Trophoblast cell (in vitro differentiated cells and primary cell): ENCODE measurements around the gene PHLDB3. TPM values are rescaled to one million over a fixed set of nuclear protein-coding genes. Genes with fewer than 3 reads are reported as not detected.

ENCODE experiments used
- DNase-seq, 2 donors: peaks; one replicate each; pipeline ENCODE4 v3.0.0-alpha.2; 2016
- H2AFZ ChIP-seq: 2 replicates; pipeline ENCODE4 v1.6.1; 2013; ENCODE audit warnings: low read length, moderate library complexity, mild to moderate bottlenecking; ENCODE audit not compliant: insufficient read depth, poor library complexity
- H2AK5ac ChIP-seq: 2 replicates; pipeline ENCODE4 v1.6.1; 2013; ENCODE audit warnings: mild to moderate bottlenecking, low read length
- H2BK120ac ChIP-seq: 2 replicates; pipeline ENCODE4 v1.6.1; 2013; ENCODE audit warnings: low read length, mild to moderate bottlenecking, moderate library complexity; ENCODE audit not compliant: insufficient read depth, poor library complexity
- H2BK12ac ChIP-seq: 2 replicates; pipeline ENCODE4 v1.6.1; 2013; ENCODE audit warnings: mild to moderate bottlenecking, low read length, moderate library complexity
- H2BK5ac ChIP-seq: 2 replicates; pipeline ENCODE4 v1.6.1; 2013; ENCODE audit warnings: low read length, low read depth, moderate library complexity, mild to moderate bottlenecking; ENCODE audit not compliant: poor library complexity
- H3K14ac ChIP-seq: 2 replicates; pipeline ENCODE4 v1.6.1; 2013; ENCODE audit warnings: mild to moderate bottlenecking, low read length
- H3K18ac ChIP-seq: 2 replicates; pipeline ENCODE4 v1.6.1; 2013; ENCODE audit warnings: mild to moderate bottlenecking, low read length
- H3K23ac ChIP-seq: 2 replicates; pipeline ENCODE4 v1.6.1; 2013; ENCODE audit warnings: low read length
- H3K27ac ChIP-seq: 2 replicates; pipeline ENCODE4 v1.5.1; 2013; ENCODE audit warnings: low read depth, mild to moderate bottlenecking, inconsistent platforms, low read length, moderate library complexity
- H3K27me3 ChIP-seq: 2 replicates; pipeline ENCODE4 v1.6.1; 2013; ENCODE audit warnings: inconsistent platforms, mild to moderate bottlenecking, low read length, moderate library complexity; ENCODE audit not compliant: insufficient read depth
- H3K36me3 ChIP-seq, 2 experiments: 1 replicate in 1 of 2; 2 replicates in 1 of 2; pipeline ENCODE4 v1.6.1; 2013; ENCODE audit warnings: low read length in 2 of 2, mild to moderate bottlenecking in 2 of 2, moderate library complexity in 1 of 2; ENCODE audit not compliant: insufficient read depth in 2 of 2, control insufficient read depth in 1 of 2
- H3K4ac ChIP-seq: 2 replicates; pipeline ENCODE4 v1.6.1; 2013; ENCODE audit warnings: low read depth, mild to moderate bottlenecking, low read length, moderate library complexity
- H3K4me1 ChIP-seq, 2 experiments: 1 replicate in 1 of 2; 2 replicates in 1 of 2; pipeline ENCODE4 v1.6.1; 2013; ENCODE audit warnings: low read length in 2 of 2, mild to moderate bottlenecking in 2 of 2, moderate library complexity in 1 of 2; ENCODE audit not compliant: insufficient read depth in 2 of 2, control insufficient read depth in 1 of 2
- H3K4me2 ChIP-seq: 2 replicates; pipeline ENCODE4 v1.6.1; 2013; ENCODE audit warnings: inconsistent platforms, mild to moderate bottlenecking, low read length, moderate library complexity
- H3K4me3 ChIP-seq: 2 replicates; pipeline ENCODE4 v1.5.1; 2013; ENCODE audit warnings: mild to moderate bottlenecking, low read depth, low read length, inconsistent platforms
- H3K79me1 ChIP-seq: one replicate; pipeline ENCODE4 v1.6.1; 2013; ENCODE audit warnings: low read length
- H3K79me2 ChIP-seq: 2 replicates; pipeline ENCODE4 v1.6.1; 2013; ENCODE audit warnings: low read length, mild to moderate bottlenecking; ENCODE audit not compliant: control insufficient read depth, insufficient read depth, poor library complexity
- H3K9ac ChIP-seq: 2 replicates; pipeline ENCODE4 v1.6.1; 2013; ENCODE audit warnings: mild to moderate bottlenecking, low read length
- H3K9me3 ChIP-seq: 2 replicates; pipeline ENCODE4 v1.6.1; 2013; ENCODE audit warnings: low read depth, mild to moderate bottlenecking, control low read depth, inconsistent platforms, low read length; ENCODE audit not compliant: insufficient read depth
- H4K12ac ChIP-seq: 2 replicates; pipeline ENCODE4 v1.6.1; 2013; ENCODE audit warnings: low read depth, mild to moderate bottlenecking, low read length, moderate library complexity
- H4K8ac ChIP-seq: 2 replicates; pipeline ENCODE4 v1.6.1; 2013; ENCODE audit warnings: low read depth, mild to moderate bottlenecking, low read length, moderate library complexity
- H4K91ac ChIP-seq: one replicate; pipeline ENCODE4 v1.6.1; 2013; ENCODE audit warnings: low read depth, mild to moderate bottlenecking, low read length, moderate library complexity
- WGBS: extraction: QIAGEN DNeasy Blood & Tissue Kit; methylation state at CpG from one replicate; pipeline ENCODE4 v1.1.7; 2013; ENCODE audit warnings: missing lambda C conversion rate; ENCODE audit not compliant: insufficient read length, insufficient coverage; ENCODE audit errors: extremely low coverage; 5-methylcytosine and 5-hydroxymethylcytosine counted together
- polyA plus RNA-seq: library from polyadenylated mRNA; stranded (reverse); fragments of 200-250 nt; gene quantifications from 2 replicates; pipeline ENCODE4 v1.2.3, GENCODE V29; 2013

PHLDB3 gene
- 81.5 and 87.5 TPM in 2 replicates for polyA plus RNA-seq

- Histone ChIP-seq H3K27ac (peak within 1 kb of the TSS; percentile 45), H3K4me3 (peak within 1 kb of the TSS; percentile 67), H2BK12ac (peak within 1 kb of the TSS; percentile 85), H4K12ac (peak within 1 kb of the TSS; percentile 89), H3K79me1 (peaks cover 12% of the 10 kb centered on the region), H3K27me3 (no peaks in the 10 kb centered on the region), H3K14ac (peak within 1 kb of the TSS; percentile 87), H3K9ac (peak within 1 kb of the TSS; percentile 3), H3K4me1 (peaks cover 10% of the 10 kb centered on the region in 2 experiments), H4K8ac (peak within 1 kb of the TSS; percentile 87), H3K79me2 (peaks cover 5% of the 10 kb centered on the region), H3K4me2 (peak within 1 kb of the TSS; percentile 96), H3K9me3 (no peaks in the 10 kb centered on the region), H2BK5ac (peak within 1 kb of the TSS; percentile 81), H2BK120ac (peak within 1 kb of the TSS; percentile 84), H4K91ac (peak within 1 kb of the TSS; percentile 84), H3K18ac (peak within 1 kb of the TSS; percentile 89), H2AFZ (peak within 1 kb of the TSS; percentile 93), H3K4ac (peak within 1 kb of the TSS; percentile 71), H3K23ac (no peak within 1 kb of the TSS), H2AK5ac (peak within 1 kb of the TSS; percentile 24), H3K36me3 (peaks cover 7 to 9% of the 10 kb centered on the region in 2 experiments)
- no CpG with 5 or more reads among the region's 42 CpGs for WGBS
- DNase-seq: peak in 1 of 2 donors; percentile 39
Observed at GRCh38 chr19:43504426-43505185, at the start of gene PHLDB3. PHLDB3 (minus strand) TSS chr19:43504746; CDS start chr19:43504118, 628 bp downstream.

- Histone ChIP-seq H3K9me3 (no peaks in the 10 kb centered on the region), H2BK120ac (no peak overlapping the region), H3K79me1 (no peaks in the 10 kb centered on the region), H3K18ac (no peak overlapping the region), H3K4me2 (no peak overlapping the region), H3K4ac (no peak overlapping the region), H4K12ac (no peak overlapping the region), H2BK5ac (no peak overlapping the region), H3K14ac (no peak overlapping the region), H3K4me1 (no peaks in the 10 kb centered on the region), H2AFZ (no peak overlapping the region), H3K27ac (no peak overlapping the region), H3K9ac (no peak overlapping the region), H3K36me3 (peaks cover 45 to 58% of the 10 kb centered on the region in 2 experiments), H4K8ac (no peak overlapping the region), H3K4me3 (no peak overlapping the region), H2BK12ac (no peak overlapping the region), H3K27me3 (no peaks in the 10 kb centered on the region), H2AK5ac (no peak overlapping the region), H3K23ac (no peak overlapping the region), H3K79me2 (no peaks in the 10 kb centered on the region), H4K91ac (no peak overlapping the region)
- no CpG with 5 or more reads among the region's 4 CpGs for WGBS
- DNase-seq: no peak
Observed at GRCh38 chr19:43553656-43554055, 49.1 kb upstream of the PHLDB3 start.

- Histone ChIP-seq H2BK120ac (no peak overlapping the region), H3K18ac (no peak overlapping the region), H2BK12ac (no peak overlapping the region), H4K91ac (no peak overlapping the region), H3K4me2 (no peak overlapping the region), H3K36me3 (peaks cover 43 to 56% of the 10 kb centered on the region in 2 experiments), H3K4me1 (no peaks in the 10 kb centered on the region), H3K14ac (no peak overlapping the region), H2AK5ac (no peak overlapping the region), H4K12ac (no peak overlapping the region), H3K9ac (no peak overlapping the region), H2AFZ (no peak overlapping the region), H3K4ac (no peak overlapping the region), H2BK5ac (no peak overlapping the region), H3K27me3 (no peaks in the 10 kb centered on the region), H3K79me1 (no peaks in the 10 kb centered on the region), H3K79me2 (no peaks in the 10 kb centered on the region), H3K9me3 (no peaks in the 10 kb centered on the region), H3K27ac (no peak overlapping the region), H3K4me3 (no peak overlapping the region), H3K23ac (no peak overlapping the region), H4K8ac (no peak overlapping the region)
- no CpG with 5 or more reads among the region's 3 CpGs for WGBS
- DNase-seq: no peak
Observed at GRCh38 chr19:43552616-43553015, 48.1 kb upstream of the PHLDB3 start.

GRCh38 chr19:43552198-43552450 is 47.6 kb upstream of the PHLDB3 start:
- Histone ChIP-seq H3K4me1 (no peaks in the 10 kb centered on the region), H3K4me2 (no peak overlapping the region), H3K14ac (no peak overlapping the region), H2AFZ (no peak overlapping the region), H2BK120ac (no peak overlapping the region), H3K27ac (no peak overlapping the region), H3K4me3 (no peak overlapping the region), H3K18ac (no peak overlapping the region), H2BK5ac (no peak overlapping the region), H3K9ac (no peak overlapping the region), H4K12ac (no peak overlapping the region), H3K9me3 (no peaks in the 10 kb centered on the region), H2AK5ac (no peak overlapping the region), H3K23ac (no peak overlapping the region), H3K79me1 (no peaks in the 10 kb centered on the region), H4K8ac (no peak overlapping the region), H3K36me3 (peaks cover 43 to 57% of the 10 kb centered on the region in 2 experiments), H2BK12ac (no peak overlapping the region), H3K27me3 (no peaks in the 10 kb centered on the region), H4K91ac (no peak overlapping the region), H3K79me2 (no peaks in the 10 kb centered on the region), H3K4ac (no peak overlapping the region)
- no peak for DNase-seq
- no CpG with 5 or more reads among the region's 3 CpGs for WGBS
